Measurements from ENCODE around the gene PRSS36. TPM values are rescaled to one million over a fixed set of nuclear protein-coding genes. Genes with fewer than 3 reads are reported as not detected.
A peak's percentile ranks its signal among the peaks of the same experiment; 100 is the strongest.
"Not testable (repeated sequence)": the region's sequence is repeated elsewhere in the genome, so short reads cannot be mapped to it uniquely, and the experiment has no call there.

Gene PRSS36
- total RNA-seq, 1 donor from 2014 or later, result 1.4 TPM

DNA sequence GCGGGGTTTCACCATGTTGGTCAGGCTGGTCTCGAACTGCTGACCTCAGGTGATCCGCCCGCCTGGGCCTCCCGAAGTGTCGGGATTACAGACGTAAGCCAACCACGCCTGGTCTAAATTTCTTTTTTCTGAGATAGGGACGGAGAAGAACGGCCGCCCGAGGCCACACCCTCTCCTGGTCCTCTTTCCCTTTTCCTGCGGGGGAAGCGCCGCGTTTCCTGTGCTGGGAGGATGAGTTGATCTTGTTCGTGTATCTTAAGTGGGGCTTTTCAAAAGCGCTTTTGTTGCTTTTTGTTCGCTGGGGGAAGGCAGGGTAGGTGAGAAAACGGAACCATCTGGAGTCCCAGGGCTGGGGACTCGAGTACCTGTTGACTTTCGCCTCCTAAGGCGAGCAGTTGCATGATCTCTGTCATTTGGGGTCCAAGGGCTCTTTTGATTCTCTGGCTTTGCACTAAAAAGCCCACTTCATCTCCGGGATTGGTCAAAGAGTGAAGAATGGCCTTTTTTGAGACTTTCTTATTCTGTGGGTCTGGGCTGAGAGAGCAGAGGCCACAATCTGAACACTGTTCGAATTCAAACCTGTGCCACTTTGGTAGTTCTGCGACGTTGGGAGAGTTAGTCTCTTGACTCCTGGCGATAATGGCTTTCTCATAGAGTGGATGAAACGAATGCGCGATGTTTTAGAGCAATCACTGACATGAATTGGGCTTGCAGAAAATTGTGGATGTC is 31.4 kb upstream of the PRSS36 start:
- peaks cover 38 to 41% of the 10 kb centered on the region in 2 donors for H3K36me3 ChIP-seq
- no peaks in the 10 kb centered on the region for H3K27me3 ChIP-seq
- H3K4me3 ChIP-seq, result peak overlapping the region; percentile 92 to 97
- peaks cover 5 to 35% of the 10 kb centered on the region in 2 donors for H3K4me1 ChIP-seq
- H3K9me3 ChIP-seq, result no peaks in the 10 kb centered on the region
- H3K27ac ChIP-seq, result peak overlapping the region; percentile 98 to 99
- TF ChIP-seq, protein P1, sequence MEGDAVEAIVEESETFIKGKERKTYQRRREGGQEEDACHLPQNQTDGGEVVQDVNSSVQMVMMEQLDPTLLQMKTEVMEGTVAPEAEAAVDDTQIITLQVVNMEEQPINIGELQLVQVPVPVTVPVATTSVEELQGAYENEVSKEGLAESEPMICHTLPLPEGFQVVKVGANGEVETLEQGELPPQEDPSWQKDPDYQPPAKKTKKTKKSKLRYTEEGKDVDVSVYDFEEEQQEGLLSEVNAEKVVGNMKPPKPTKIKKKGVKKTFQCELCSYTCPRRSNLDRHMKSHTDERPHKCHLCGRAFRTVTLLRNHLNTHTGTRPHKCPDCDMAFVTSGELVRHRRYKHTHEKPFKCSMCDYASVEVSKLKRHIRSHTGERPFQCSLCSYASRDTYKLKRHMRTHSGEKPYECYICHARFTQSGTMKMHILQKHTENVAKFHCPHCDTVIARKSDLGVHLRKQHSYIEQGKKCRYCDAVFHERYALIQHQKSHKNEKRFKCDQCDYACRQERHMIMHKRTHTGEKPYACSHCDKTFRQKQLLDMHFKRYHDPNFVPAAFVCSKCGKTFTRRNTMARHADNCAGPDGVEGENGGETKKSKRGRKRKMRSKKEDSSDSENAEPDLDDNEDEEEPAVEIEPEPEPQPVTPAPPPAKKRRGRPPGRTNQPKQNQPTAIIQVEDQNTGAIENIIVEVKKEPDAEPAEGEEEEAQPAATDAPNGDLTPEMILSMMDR (IDR thresholded peaks at IDR 0.05), result no peak
- intact Hi-C loops (cut with DNase I), result loop anchor here (5.0 kb wide), 4 partner anchors 74 to 326 kb away; partner anchors contain the start of genes BCKDK, RUSF1, VKORC1 and ZNF843
- no peak for DNase-seq (ENCODE audit: low spot score in 2 of 2)

DNA sequence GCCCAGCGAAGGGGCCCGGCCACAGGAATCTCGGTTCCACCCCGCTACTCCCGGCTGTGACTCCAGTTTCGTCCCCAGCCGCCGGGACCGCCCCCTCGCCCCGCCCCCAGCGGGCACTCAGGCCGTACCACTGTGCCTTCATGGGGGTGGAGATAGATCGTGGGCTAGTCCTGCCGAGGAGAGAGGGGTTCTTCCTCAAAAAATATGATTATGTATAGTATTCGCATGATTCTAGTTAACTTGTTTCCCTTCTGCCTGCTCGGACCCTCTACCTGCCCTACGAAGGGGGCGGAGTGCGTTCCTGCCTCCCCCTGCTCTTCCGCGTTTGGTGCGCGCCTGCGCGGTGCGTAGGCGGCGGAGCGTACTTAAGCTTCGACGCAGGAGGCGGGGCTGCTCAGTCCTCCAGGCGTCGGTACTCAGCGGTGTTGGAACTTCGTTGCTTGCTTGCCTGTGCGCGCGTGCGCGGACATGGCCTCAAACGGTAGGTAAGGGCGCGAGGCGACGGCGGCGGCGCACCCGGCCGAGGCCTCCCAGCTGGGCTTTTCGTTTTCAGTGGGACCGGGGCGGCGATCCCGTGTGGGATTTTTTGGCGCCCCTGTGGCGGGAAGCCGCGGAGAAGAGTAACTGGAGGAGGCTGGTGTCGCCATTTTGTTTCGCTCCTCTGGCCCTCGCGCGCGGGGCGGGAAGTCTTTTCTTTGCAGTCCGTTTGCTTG is 30.0 kb upstream of the PRSS36 start, which contains the start of gene FUS:
Gene FUS (plus strand): TSS at position 393 of the 713 bp plus-strand sequence. CDS start 76 bp downstream, at position 469.
- Histone ChIP-seq H3K4me3 (peak within 1 kb of the TSS; percentile 92 to 97), H3K9me3 (no peaks in the 10 kb centered on the region), H3K4me1 (peaks cover 5 to 35% of the 10 kb centered on the region in 2 donors), H3K27ac (peak within 1 kb of the TSS; percentile 98 to 99), H3K36me3 (peaks cover 25 to 27% of the 10 kb centered on the region in 2 donors), H3K27me3 (no peaks in the 10 kb centered on the region)
- peak; percentile 44 to 94 for DNase-seq (ENCODE audit: low spot score in 2 of 2)
- intact Hi-C loops (cut with DNase I), result loop anchor here (1.0 to 5.0 kb wide), 9 partner anchors 38 to 692 kb away; partner anchors contain the start of genes ARMC5, BCKDK, RUSF1 and VKORC1
- TF ChIP-seq, protein P1 (IDR thresholded peaks at IDR 0.05), result peak in 1 of 3 experiments; percentile 3

DNA sequence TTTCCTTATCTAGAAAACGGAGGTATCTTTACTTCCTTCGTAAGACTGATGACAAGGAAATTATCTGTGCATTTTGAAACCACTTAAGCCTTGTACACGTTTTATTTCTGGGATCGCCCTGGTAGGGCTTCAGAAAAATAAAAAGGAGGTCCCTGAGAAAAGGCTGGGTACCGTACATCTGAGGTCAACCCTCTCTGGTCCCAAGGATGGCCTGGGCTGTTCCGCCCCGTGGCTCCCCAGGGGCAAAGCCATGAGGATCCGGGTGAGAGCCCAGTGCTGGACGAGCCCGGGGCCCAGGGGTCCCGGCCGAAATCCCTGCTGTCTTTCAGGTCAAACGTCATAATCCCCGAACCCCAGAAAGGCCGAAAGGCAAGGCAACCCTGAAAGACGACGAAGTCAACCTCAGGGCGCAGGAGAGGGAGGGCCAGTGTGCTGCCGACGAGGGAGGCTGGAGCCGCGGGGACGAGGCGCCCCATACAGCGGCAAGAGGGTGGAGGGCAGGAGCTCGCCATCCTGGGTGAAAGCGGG is 29.4 kb upstream of the PRSS36 start:
- H3K27ac ChIP-seq, result peak overlapping the region; percentile 98 to 99
- H3K9me3 ChIP-seq, result no peaks in the 10 kb centered on the region
- no peaks in the 10 kb centered on the region for H3K27me3 ChIP-seq
- peaks cover 5 to 35% of the 10 kb centered on the region in 2 donors for H3K4me1 ChIP-seq
- DNase-seq (ENCODE audit: low spot score in 2 of 2), result no peak
- peaks cover 19 to 21% of the 10 kb centered on the region in 2 donors for H3K36me3 ChIP-seq
- intact Hi-C loops (cut with DNase I), result loop anchor here (1.0 to 5.0 kb wide), 2 partner anchors 280 to 693 kb away; partner anchors contain the start of genes ARMC5 and ZNF267
- TF ChIP-seq, protein P1 (IDR thresholded peaks at IDR 0.05), result no peak
- peak overlapping the region; percentile 92 to 97 for H3K4me3 ChIP-seq

DNA sequence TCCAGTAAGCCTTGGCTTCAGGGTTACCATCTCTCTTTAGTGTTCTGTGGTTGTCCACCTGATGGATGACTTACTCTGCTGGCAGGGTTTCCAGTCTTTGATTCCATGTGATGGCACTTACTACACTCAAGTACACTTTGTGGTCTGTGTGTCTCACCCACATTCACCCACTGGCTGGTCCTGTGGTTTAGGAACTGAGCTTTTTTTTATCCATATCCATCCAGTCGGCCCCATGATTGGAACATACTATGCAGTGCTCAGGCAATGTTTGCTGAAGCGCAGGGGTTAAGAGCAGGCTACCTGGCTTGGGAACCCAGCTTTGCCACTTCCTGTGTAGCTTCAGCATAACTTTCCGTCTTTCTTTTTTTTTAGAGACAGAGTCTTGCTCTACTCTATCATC is 27.3 kb upstream of the PRSS36 start:
- H3K27ac ChIP-seq, result no peak overlapping the region
- no peaks in the 10 kb centered on the region for H3K36me3 ChIP-seq
- no peak for DNase-seq (ENCODE audit: low spot score in 2 of 2)
- intact Hi-C loops (cut with DNase I), result loop anchor here (5.0 kb wide), 1 partner anchor 695 kb away; the partner anchor contains the start of gene ZNF267
- no peak overlapping the region for H3K4me3 ChIP-seq
- TF ChIP-seq, protein P1 (IDR thresholded peaks at IDR 0.05), result no peak
- no peaks in the 10 kb centered on the region for H3K27me3 ChIP-seq
- peaks cover under 1 to 16% of the 10 kb centered on the region in 2 donors for H3K4me1 ChIP-seq
- H3K9me3 ChIP-seq, result no peaks in the 10 kb centered on the region

DNA sequence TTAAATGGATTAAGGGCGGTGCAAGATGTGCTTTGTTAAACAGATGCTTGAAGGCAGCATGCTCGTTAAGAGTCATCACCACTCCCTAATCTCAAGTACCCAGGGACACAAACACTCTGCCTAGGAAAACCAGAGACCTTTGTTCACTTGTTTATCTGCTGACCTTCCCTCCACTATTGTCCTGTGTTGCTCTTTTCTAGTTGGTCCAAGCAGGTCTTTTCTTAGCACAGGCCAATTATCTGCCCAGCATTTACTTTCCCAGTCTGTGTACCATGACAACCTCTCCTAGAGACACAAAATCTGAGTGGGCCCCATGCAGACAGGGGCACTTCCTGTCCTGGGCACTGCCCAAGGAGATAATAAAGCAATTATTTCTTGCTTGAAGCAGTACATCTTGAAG is 20.2 kb upstream of the PRSS36 start:
- H3K36me3 ChIP-seq; H3K4me3 ChIP-seq; H3K4me1 ChIP-seq; intact Hi-C loops (cut with DNase I); DNase-seq (ENCODE audit: low spot score in 2 of 2); H3K9me3 ChIP-seq; H3K27ac ChIP-seq; H3K27me3 ChIP-seq: not testable (repeated sequence)

Data from ascending aorta (tissue), 2 donors.